K562 (cell line): Measurements from ENCODE around the gene CRLF1. TPM values are rescaled to one million over a fixed set of nuclear protein-coding genes. Genes with fewer than 3 reads are reported as not detected.

Source experiments
- AFF4 ChIP-seq: sonication (generic); formaldehyde crosslinking; IDR thresholded peaks from 2 replicates; pipeline ENCODE4 v1.8.0; 2023; ENCODE audit warnings: mild to moderate bottlenecking, missing genetic modification reagents
- BHLHE40 ChIP-seq: IDR thresholded peaks from 2 replicates; pipeline ENCODE4 v1.6.1; 2011; ENCODE audit warnings: low read length, improper control_type of control experiment
- DNMT1 ChIP-seq: fragments of 450-650 bp; IDR thresholded peaks from 2 replicates; pipeline ENCODE4 v1.6.1; 2016; ENCODE audit warnings: antibody characterized with exemption, mild to moderate bottlenecking
- EGR1 ChIP-seq: fragments of 450-650 bp; conservative IDR thresholded peaks from 2 replicates; pipeline ENCODE4 v1.6.1; 2017; ENCODE audit warnings: mild to moderate bottlenecking
- ELF4 ChIP-seq: fragments of 450-650 bp; formaldehyde crosslinking; IDR thresholded peaks from 2 replicates; pipeline ENCODE4 v1.4.0; 2022; ENCODE audit warnings: missing genetic modification characterization
- HDAC1 ChIP-seq, 2 experiments: fragments of 450-650 bp; IDR thresholded peaks; 2 replicates each; pipeline ENCODE4 v1.6.1; 2016 to 2017; ENCODE audit warnings: inconsistent platforms in 1 of 2, mild to moderate bottlenecking in 1 of 2, moderate library complexity in 1 of 2
- HLTF ChIP-seq: fragments of 450-650 bp; IDR thresholded peaks from 2 replicates; pipeline ENCODE4 v1.6.1; 2016
- LARP7 ChIP-seq: fragments of 450-650 bp; IDR thresholded peaks from 2 replicates; pipeline ENCODE4 v1.6.1; 2016
- MITF ChIP-seq: IDR thresholded peaks from 2 replicates; pipeline ENCODE4 v1.6.1; 2014; ENCODE audit warnings: antibody characterized with exemption
- NBN ChIP-seq: fragments of 450-650 bp; IDR thresholded peaks from 2 replicates; pipeline ENCODE4 v1.6.1; 2016; ENCODE audit warnings: low read depth, mild to moderate bottlenecking
- NUFIP1 ChIP-seq: fragments of 450-650 bp; IDR thresholded peaks from 2 replicates; pipeline ENCODE4 v1.6.1; 2018; ENCODE audit not compliant: partially characterized antibody
- RFX7 ChIP-seq: fragments of 250-450 bp; sonication (Bioruptor Pico); IDR thresholded peaks from 2 replicates; pipeline ENCODE4 v1.5.1; 2021; ENCODE audit warnings: mild to moderate bottlenecking
- SAP30 ChIP-seq: fragments of 200-600 bp; sonication (generic); IDR thresholded peaks from 2 replicates; pipeline ENCODE4 v1.6.1; 2012; ENCODE audit warnings: borderline replicate concordance, low read depth, mild to moderate bottlenecking, moderate library complexity, low read length, control low read depth, inconsistent platforms; ENCODE audit not compliant: insufficient read depth, poor library complexity, severe bottlenecking
- TOE1 ChIP-seq, 2 experiments: fragments of 450-650 bp in 1 of 2; sonication (generic) in 1 of 2; formaldehyde crosslinking in 1 of 2; IDR thresholded peaks; 2 replicates each; pipeline versions ENCODE4 v1.7.1 to v1.8.0; 2016 to 2022; ENCODE audit warnings: borderline replicate concordance in 2 of 2, mild to moderate bottlenecking in 2 of 2, antibody characterized with exemption in 1 of 2, inconsistent platforms in 1 of 2, low read depth in 1 of 2, missing genetic modification reagents in 1 of 2, moderate library complexity in 1 of 2
- USF2 ChIP-seq: sonication (generic); formaldehyde crosslinking; IDR thresholded peaks from 2 replicates; pipeline ENCODE4 v1.5.0; 2020; ENCODE audit warnings: missing genetic modification reagents
- ZBTB26 ChIP-seq: fragments of 450-650 bp; formaldehyde crosslinking; IDR thresholded peaks from 2 replicates; pipeline ENCODE4 v1.4.0; 2022; ENCODE audit warnings: missing genetic modification characterization
- ZKSCAN3 ChIP-seq: fragments of 250-450 bp; sonication (Bioruptor Pico); IDR thresholded peaks from 2 replicates; pipeline ENCODE4 v1.4.0; 2020
- ZNF3 ChIP-seq: fragments of 250-450 bp; sonication (Bioruptor Pico); IDR thresholded peaks from 2 replicates; pipeline ENCODE4 v1.5.0; 2021; ENCODE audit warnings: mild to moderate bottlenecking, moderate library complexity
- ZNF561 ChIP-seq: fragments of 450-650 bp; formaldehyde crosslinking; conservative IDR thresholded peaks from 2 replicates; pipeline ENCODE4 v1.4.0; 2020; ENCODE audit warnings: mild to moderate bottlenecking, moderate library complexity
- ZNF584 ChIP-seq: fragments of 200-800 bp; sonication (Bioruptor generic); IDR thresholded peaks from 2 replicates; pipeline ENCODE4 v1.6.1; 2016; ENCODE audit warnings: low read depth, mild to moderate bottlenecking, missing genetic modification characterization, missing compliant biosample characterization
- ZNF717 ChIP-seq: fragments of 250-450 bp; sonication (Bioruptor Pico); IDR thresholded peaks from 2 replicates; pipeline ENCODE4 v1.5.0; 2021
- polyA plus RNA-seq, 8 experiments: library from polyadenylated mRNA; depleted of rRNA in 4 of 8; stranded (reverse) in 5 of 8; unstranded in 3 of 8; fragments of >200 nt; fragmentation: Nextera tagmentation in 2 of 8; fragmentation: Illumina TruSeq in 1 of 8; extraction: Ambion mirVana in 2 of 8; extraction: Trizol in 1 of 8; gene quantifications; 2 replicates each; pipeline versions ENCODE4 v1.2.1 to v1.2.3, GENCODE V29; 2011 to 2014; ENCODE audit warnings: inconsistent platforms in 1 of 8, missing spikeins in 1 of 8
- total RNA-seq, 7 experiments: library from RNA; depleted of rRNA in 6 of 7; stranded (reverse); fragments of >200 nt in 6 of 7; fragmentation: Illumina TruSeq in 2 of 7; extraction: Trizol in 2 of 7; gene quantifications; 2 replicates each; pipeline versions ENCODE4 v1.2.1 to v1.2.3, GENCODE V29; 2011 to 2021; ENCODE audit warnings: low replicate concordance in 1 of 7

Gene CRLF1
- total and polyA plus RNA-seq, 9 of the 15 experiments (the other 6 are each of a cell fraction or from before 2014, with no cell fraction given), result 0.85 to 3.6 (median 1.7) TPM

- no peak for TF ChIP-seq AFF4
- no peak for TF ChIP-seq RFX7
- no peak for TF ChIP-seq ZNF584 (CRISPR knock-in tag)
- TF ChIP-seq NBN, result peak; percentile 87; the same call in 1 of the 2 replicates
- TF ChIP-seq NUFIP1, result no peak
- peak; percentile 88 for TF ChIP-seq HLTF
- peak; percentile 38; the same call in 1 of the 2 replicates for TF ChIP-seq USF2 (CRISPR knock-in tag)
- 0 out of 2 replicates have a peak, but pooled peaks have one; percentile 17 for TF ChIP-seq EGR1
- no peak for TF ChIP-seq MITF
- TF ChIP-seq DNMT1, result peak; percentile 71; the same call in 1 of the 2 replicates
- peak; percentile 98 for TF ChIP-seq ZBTB26 (CRISPR knock-in tag)
- TF ChIP-seq SAP30, result no peak
- peak; percentile 81 for TF ChIP-seq BHLHE40
- TF ChIP-seq ZNF561 (CRISPR knock-in tag), result no peak
- TF ChIP-seq HDAC1 (IDR thresholded peaks at IDR 0.05), result peak in 1 of 2 experiments; percentile 81; a peak in 1 of 4 replicates
- TF ChIP-seq ZNF3 (CRISPR knock-in tag), result no peak
- TF ChIP-seq ZNF717 (CRISPR knock-in tag), result no peak
- peak; percentile 96 for TF ChIP-seq ELF4
- TF ChIP-seq TOE1 (IDR thresholded peaks at IDR 0.05; ENCODE audit: borderline replicate concordance), result peak; percentile 50; the same call in 1 of the 2 replicates
- TF ChIP-seq TOE1 (CRISPR knock-in tag; IDR thresholded peaks at IDR 0.05; ENCODE audit: borderline replicate concordance, low read depth), result no peak
- TF ChIP-seq ZKSCAN3 (CRISPR knock-in tag), result no peak
- TF ChIP-seq LARP7, result peak; percentile 95; the same call in 1 of the 2 replicates
These were observed 29.8 kb upstream of the CRLF1 start (continued) for GRCh38 chr19:18636183-18636968.
